ENCODE measurements around the gene GSTCD. TPM values are rescaled to one million over a fixed set of nuclear protein-coding genes. Genes with fewer than 3 reads are reported as not detected.
"Not testable (repeated sequence)": the region's sequence is repeated elsewhere in the genome, so short reads cannot be mapped to it uniquely, and the experiment has no call there.

GSTCD gene
- total and polyA plus RNA-seq, 2 of the 4 experiments (the other 2 are of a cell fraction): 5.2 to 20.3 TPM

GRCh38 chr4:105845559-105845958, 137.0 kb downstream of the GSTCD start:
- Histone ChIP-seq H2BK20ac (ENCODE audit: low read depth, low read length) (no peak overlapping the region), H3K4me3 (ENCODE audit: insufficient read depth, low read depth, low read length) (no peak overlapping the region), H3K56ac (ENCODE audit: extremely low read depth, insufficient read depth, low read length) (no peak overlapping the region), H3K9me3 (ENCODE audit: control insufficient read depth, insufficient read depth, low read length) (no peaks in the 10 kb centered on the region), H3K23ac (ENCODE audit: low read depth, low read length) (no peak overlapping the region), H3K27me3 (ENCODE audit: control insufficient read depth, insufficient read depth, low read length) (no peaks in the 10 kb centered on the region), H4K91ac (ENCODE audit: insufficient read depth, low read depth, low read length) (no peak overlapping the region), H2BK15ac (ENCODE audit: low read depth, low read length) (no peak overlapping the region), H3K18ac (ENCODE audit: low read depth, low read length) (no peak overlapping the region), H4K8ac (ENCODE audit: low read depth in 2 of 2, low read length in 2 of 2) (no peak overlapping the region), H3K79me1 (ENCODE audit: low read depth in 1 of 2, low read length in 2 of 2) (no peaks in the 10 kb centered on the region), H3K4me1 (ENCODE audit: control insufficient read depth, insufficient read depth, low read length) (no peaks in the 10 kb centered on the region), H3K27ac (ENCODE audit: insufficient read depth, low read length) (no peak overlapping the region), H4K5ac (ENCODE audit: low read depth, low read length) (no peak overlapping the region), H4K20me1 (ENCODE audit: insufficient read depth, low read length) (no peaks in the 10 kb centered on the region), H3K9ac (ENCODE audit: low read depth, low read length) (no peak overlapping the region), H2AFZ (replicated peaks; ENCODE audit: low read length, poor library complexity) (no peak overlapping the region), H3K14ac (replicated peaks; ENCODE audit: low read depth, low read length) (no peak overlapping the region), H3K4me2 (ENCODE audit: low read depth, low read length) (no peak overlapping the region), H3K36me3 (ENCODE audit: control insufficient read depth, insufficient read depth, low read length) (no peaks in the 10 kb centered on the region), H2AK5ac (ENCODE audit: low read depth, low read length) (no peak overlapping the region), H3K4ac (ENCODE audit: low read depth, low read length) (no peak overlapping the region), H2AK9ac (replicated peaks; ENCODE audit: low read depth, low read length, poor library complexity) (no peak overlapping the region), H3K9me1 (ENCODE audit: insufficient read depth, low read length) (no peaks in the 10 kb centered on the region), H2BK120ac (ENCODE audit: low read depth, low read length) (no peak overlapping the region), H2BK5ac (ENCODE audit: low read depth, low read length, poor library complexity, severe bottlenecking) (no peak overlapping the region)
- dilution Hi-C loops (cut with HindIII; ENCODE audit: low sequenced_read_pairs, unreplicated experiment): no loop called here
- in situ Hi-C loops (cut with MboI; ENCODE audit: low sequenced_read_pairs): no loop called here
- WGBS, 2 experiments (ENCODE audit: extremely low coverage in 2 of 2, insufficient read length in 1 of 2): no CpG with 5 or more reads among the region's 3 CpGs
- BruUV-seq (replicated peaks): no TSS peak
- ChIA-PET CTCF (no interaction called here), POLR2A (ENCODE audit: unreplicated experiment) (no interaction called here)
- no peak for ATAC-seq (ENCODE audit: low read depth)
- DNase-seq: no peak
- intact Hi-C loops (cut with micrococcal nuclease): no loop called here
- TF ChIP-seq MXI1 (IDR thresholded peaks at IDR 0.05; ENCODE audit: borderline replicate concordance, low read depth, low read length): no peak

GRCh38 chr4:105848359-105848758, 139.8 kb downstream of the GSTCD start:
- BruUV-seq (replicated peaks); H3K36me3 ChIP-seq (ENCODE audit: control insufficient read depth, insufficient read depth, low read length); H3K27ac ChIP-seq (ENCODE audit: insufficient read depth, low read length); in situ Hi-C loops (cut with MboI; ENCODE audit: low sequenced_read_pairs); H3K56ac ChIP-seq (ENCODE audit: extremely low read depth, insufficient read depth, low read length); H3K9me3 ChIP-seq (ENCODE audit: control insufficient read depth, insufficient read depth, low read length); H3K4me2 ChIP-seq (ENCODE audit: low read depth, low read length); dilution Hi-C loops (cut with HindIII; ENCODE audit: low sequenced_read_pairs, unreplicated experiment); H2BK120ac ChIP-seq (ENCODE audit: low read depth, low read length); H2AFZ ChIP-seq (replicated peaks; ENCODE audit: low read length, poor library complexity); ATAC-seq (ENCODE audit: low read depth); H2AK5ac ChIP-seq (ENCODE audit: low read depth, low read length); H3K27me3 ChIP-seq (ENCODE audit: control insufficient read depth, insufficient read depth, low read length); DNase-seq; H3K4me3 ChIP-seq (ENCODE audit: insufficient read depth, low read depth, low read length); H2BK20ac ChIP-seq (ENCODE audit: low read depth, low read length); H2BK15ac ChIP-seq (ENCODE audit: low read depth, low read length); H4K5ac ChIP-seq (ENCODE audit: low read depth, low read length); H3K9me1 ChIP-seq (ENCODE audit: insufficient read depth, low read length); H3K9ac ChIP-seq (ENCODE audit: low read depth, low read length); H4K8ac ChIP-seq (ENCODE audit: low read depth in 2 of 2, low read length in 2 of 2); H2AK9ac ChIP-seq (replicated peaks; ENCODE audit: low read depth, low read length, poor library complexity); H3K4ac ChIP-seq (ENCODE audit: low read depth, low read length); H2BK5ac ChIP-seq (ENCODE audit: low read depth, low read length, poor library complexity, severe bottlenecking); H3K23ac ChIP-seq (ENCODE audit: low read depth, low read length); H3K18ac ChIP-seq (ENCODE audit: low read depth, low read length); intact Hi-C loops (cut with micrococcal nuclease); H3K4me1 ChIP-seq (ENCODE audit: control insufficient read depth, insufficient read depth, low read length); H3K14ac ChIP-seq (replicated peaks; ENCODE audit: low read depth, low read length); H4K20me1 ChIP-seq (ENCODE audit: insufficient read depth, low read length); POLR2A ChIA-PET (ENCODE audit: unreplicated experiment); H3K79me1 ChIP-seq (ENCODE audit: low read depth in 1 of 2, low read length in 2 of 2); H4K91ac ChIP-seq (ENCODE audit: insufficient read depth, low read depth, low read length): not testable (repeated sequence)
- WGBS, 2 experiments (ENCODE audit: extremely low coverage in 2 of 2, insufficient read length in 1 of 2): 100% methylated on average over 1 of the region's 6 CpGs; no CpG with 5 or more reads in 1 of the 2 experiments
- CTCF ChIA-PET: interaction anchor here (0.6 kb wide), 1 partner anchor 25 kb away, joined by 3 read pairs; no protein-coding TSS in a partner anchor

Data from IMR-90 (cell line).